ENCODE measurements around the gene CCSER1.
"Not testable (repeated sequence)": the region's sequence is repeated elsewhere in the genome, so short reads cannot be mapped to it uniquely, and the experiment has no call there.

The CCSER1 gene

DNA sequence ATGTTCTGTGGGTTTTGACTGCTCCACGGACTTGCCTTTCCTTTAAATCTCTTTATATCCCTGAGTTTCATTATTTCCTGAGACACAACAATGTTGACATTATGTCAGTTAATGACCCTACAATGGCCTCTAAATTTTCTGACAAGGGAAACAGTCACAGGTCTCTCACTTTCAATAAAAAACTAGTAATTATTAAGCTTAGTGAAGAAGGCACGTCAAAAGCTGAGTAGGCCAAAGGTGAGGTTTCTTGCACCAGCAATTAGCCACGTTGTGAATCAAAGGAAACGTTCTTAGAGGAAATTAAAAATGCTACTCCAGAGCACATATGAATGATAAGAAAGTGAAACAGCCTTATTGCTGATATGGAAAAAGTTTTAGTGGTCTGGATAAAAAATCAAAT lies 1246.4 kb downstream of the CCSER1 start:
- DNase-seq (ENCODE audit: low read depth): no peak

- DNase-seq (ENCODE audit: low read depth): not testable (repeated sequence)
Measured at GRCh38 chr4:91405431-91405830, 1278.2 kb downstream of the CCSER1 start.

DNA sequence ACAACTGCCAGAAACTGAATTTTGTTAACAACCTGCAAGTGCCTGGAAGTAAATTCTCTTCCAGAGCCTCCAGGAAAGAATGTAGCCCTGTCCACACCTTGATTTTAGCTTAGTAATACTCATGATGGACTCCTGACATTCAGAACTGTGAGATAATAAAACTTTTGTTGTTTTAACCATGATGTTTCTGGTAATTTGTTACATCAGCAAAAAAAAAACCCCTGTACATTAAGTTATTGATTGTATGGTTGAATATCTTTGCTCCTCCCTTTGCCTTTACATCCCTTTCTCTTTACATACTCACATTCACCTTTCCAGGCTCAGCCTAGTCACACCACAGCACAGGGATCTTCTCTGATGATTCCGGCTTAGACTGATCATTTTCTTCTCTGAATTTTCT lies 1294.8 kb downstream of the CCSER1 start:
- DNase-seq (ENCODE audit: low read depth): no peak

- DNase-seq (ENCODE audit: low read depth): no peak
Measured at GRCh38 chr4:91426725-91427124, 1299.5 kb downstream of the CCSER1 start.

DNA sequence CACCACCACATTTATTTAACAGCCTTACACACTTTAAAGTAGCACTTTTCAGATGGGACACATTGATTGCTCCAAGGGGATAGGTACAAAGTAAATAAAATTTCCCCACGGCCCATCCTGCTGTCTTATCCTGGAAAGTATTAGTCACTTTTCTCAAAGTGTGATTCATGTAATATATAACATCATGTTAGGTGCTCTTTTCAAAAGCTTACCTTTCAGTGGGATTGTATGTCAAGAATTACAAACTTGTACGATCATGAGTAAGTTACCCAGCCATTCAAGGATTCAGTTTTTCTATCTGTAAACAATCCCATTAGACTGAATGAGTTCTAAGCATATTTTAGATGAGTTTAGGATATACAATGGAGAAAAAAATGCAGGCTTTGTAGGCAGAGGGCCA lies 1300.0 kb downstream of the CCSER1 start:
- no peak for DNase-seq (ENCODE audit: low read depth)

- DNase-seq (ENCODE audit: low read depth): no peak
Measured at GRCh38 chr4:91434631-91435030, 1307.4 kb downstream of the CCSER1 start.

GRCh38 chr4:91436556-91436955 lies 1309.4 kb downstream of the CCSER1 start:
- DNase-seq (ENCODE audit: low read depth): no peak

DNA sequence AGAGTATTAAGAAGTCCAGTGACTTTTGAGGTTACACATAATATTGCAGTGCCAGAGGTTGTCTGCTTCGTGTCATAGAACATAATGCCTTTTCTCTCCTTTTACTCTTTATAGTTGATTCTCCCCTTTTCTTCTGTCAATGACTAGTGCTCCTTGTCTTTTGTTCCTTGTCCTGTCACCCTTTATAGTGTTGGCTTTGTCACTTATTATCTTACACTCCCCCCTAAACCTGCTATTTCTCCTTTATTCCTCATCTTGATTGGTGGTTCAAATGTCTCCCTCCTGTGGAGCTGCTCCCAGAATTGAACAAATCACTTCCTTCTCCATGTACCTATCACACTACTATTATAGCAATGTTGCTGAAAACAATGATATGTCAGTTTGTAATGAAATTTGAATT lies 1320.0 kb downstream of the CCSER1 start:
- DNase-seq (ENCODE audit: low read depth): no peak

- DNase-seq (ENCODE audit: low read depth): no peak
Measured at GRCh38 chr4:91448668-91449330, 1321.6 kb downstream of the CCSER1 start.

DNA sequence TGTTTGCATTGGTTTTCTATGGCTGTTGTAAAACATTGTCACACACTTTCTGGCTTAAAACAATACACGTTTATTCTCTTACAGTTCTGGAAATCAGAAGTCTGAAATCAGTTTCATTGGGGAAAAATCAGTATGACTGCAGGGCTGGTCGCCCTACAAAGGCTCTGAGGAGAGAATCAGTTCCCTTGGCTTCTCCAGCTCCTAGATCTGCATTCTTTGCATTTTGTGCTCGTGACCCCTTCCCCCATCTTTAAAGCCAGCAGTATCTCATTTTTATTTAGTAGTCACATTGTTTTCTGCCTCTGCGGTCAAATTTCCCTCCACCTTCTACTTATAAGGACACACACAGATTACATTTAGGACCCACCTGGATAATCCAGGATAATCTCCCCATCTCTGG lies 1326.9 kb downstream of the CCSER1 start:
- DNase-seq (ENCODE audit: low read depth): no peak

GRCh38 chr4:91462566-91462965 lies 1335.4 kb downstream of the CCSER1 start:
- DNase-seq (ENCODE audit: low read depth): not testable (repeated sequence)

DNA sequence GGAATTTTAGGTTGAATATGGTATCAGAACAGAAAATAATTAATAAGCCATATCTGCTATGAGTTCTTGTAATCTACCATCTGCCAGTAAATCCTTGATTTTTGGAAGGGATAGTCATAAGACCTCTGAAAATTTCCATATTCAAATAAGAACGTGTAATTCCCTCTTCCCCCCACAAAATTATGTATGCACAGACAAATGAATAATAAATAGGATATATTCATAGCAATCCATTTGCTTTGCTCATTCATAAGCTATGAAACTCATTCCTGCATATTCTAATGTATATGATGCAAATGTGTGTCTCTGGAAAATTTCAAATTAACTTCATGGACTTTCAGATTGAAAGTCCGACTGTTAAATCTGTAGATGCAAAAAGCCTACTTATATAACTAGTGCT lies 1343.5 kb downstream of the CCSER1 start:
- no peak for DNase-seq (ENCODE audit: low read depth)

DNA sequence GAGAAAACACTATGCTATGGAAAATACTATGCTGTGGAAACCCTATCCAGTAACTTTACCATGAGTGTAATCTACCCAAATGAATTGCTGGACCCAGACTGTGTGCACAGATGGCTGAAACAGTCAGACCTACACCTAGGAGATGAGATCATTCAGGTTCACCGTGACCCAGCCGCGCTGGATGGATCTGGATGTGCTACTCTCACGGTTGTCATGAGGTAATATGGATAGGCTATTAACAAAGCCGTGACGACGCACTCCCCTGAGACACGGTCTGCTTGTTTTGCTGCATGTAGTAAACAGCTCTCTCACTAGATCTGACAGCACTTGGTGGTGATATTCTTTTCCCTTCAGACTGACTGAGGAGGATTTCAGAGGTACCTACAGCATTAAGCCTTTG lies 1344.1 kb downstream of the CCSER1 start:
- no peak for DNase-seq (ENCODE audit: low read depth)

GRCh38 chr4:91472046-91472445 lies 1344.9 kb downstream of the CCSER1 start:
- no peak for DNase-seq (ENCODE audit: low read depth)

GRCh38 chr4:91485415-91485814 lies 1358.2 kb downstream of the CCSER1 start:
- no peak for DNase-seq (ENCODE audit: low read depth)

DNA sequence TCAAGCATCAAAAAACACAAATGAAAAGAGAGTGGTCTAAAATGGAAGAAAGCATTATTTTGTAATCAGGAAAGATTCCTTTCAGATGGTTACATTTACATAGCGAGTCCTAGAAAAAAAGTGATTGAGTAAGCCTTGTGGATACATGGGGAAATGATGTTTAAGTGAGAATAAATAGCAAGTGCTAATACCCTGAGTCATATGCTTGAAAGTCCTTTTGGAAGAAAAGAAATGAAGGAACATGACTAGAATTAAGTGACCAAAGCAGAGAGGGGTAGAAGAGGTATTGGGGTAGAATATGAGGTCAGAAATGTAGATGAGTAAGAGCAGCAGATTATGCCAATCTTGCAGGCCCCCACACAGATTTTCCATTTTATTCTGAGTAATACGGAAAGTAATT lies 1361.8 kb downstream of the CCSER1 start:
- no peak for DNase-seq (ENCODE audit: low read depth)

- no peak for DNase-seq (ENCODE audit: low read depth)
Measured at GRCh38 chr4:91497892-91498291, 1370.7 kb downstream of the CCSER1 start.

- DNase-seq (ENCODE audit: low read depth): no peak
Measured at GRCh38 chr4:91502365-91502764, 1375.2 kb downstream of the CCSER1 start.

DNA sequence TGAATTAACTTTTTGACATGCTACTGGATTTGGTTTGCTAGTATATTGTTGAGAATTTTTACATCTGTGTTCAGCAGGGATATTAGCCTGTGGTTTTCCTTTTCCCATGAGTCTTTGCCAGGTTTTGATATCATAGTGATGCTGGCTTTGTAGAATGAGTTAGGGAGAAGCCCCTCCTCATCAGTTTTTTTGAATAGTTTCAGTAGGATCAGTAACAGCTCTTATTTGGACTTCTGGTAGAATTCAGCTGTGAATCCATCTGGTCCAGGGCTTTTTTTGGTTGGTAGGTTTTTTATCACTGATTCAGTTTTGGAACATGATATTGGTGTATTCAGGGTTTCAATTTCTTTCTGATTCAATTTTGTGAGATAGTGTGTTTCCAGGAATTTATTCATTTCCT lies 1386.1 kb downstream of the CCSER1 start:
- no peak for DNase-seq (ENCODE audit: low read depth)

- DNase-seq (ENCODE audit: low read depth): no peak
Measured at GRCh38 chr4:91519155-91519554, 1392.0 kb downstream of the CCSER1 start.

- DNase-seq (ENCODE audit: low read depth): no peak
Measured at GRCh38 chr4:91525621-91526020, 1398.4 kb downstream of the CCSER1 start.

GRCh38 chr4:91527056-91527455 lies 1399.9 kb downstream of the CCSER1 start:
- DNase-seq (ENCODE audit: low read depth): no peak

DNA sequence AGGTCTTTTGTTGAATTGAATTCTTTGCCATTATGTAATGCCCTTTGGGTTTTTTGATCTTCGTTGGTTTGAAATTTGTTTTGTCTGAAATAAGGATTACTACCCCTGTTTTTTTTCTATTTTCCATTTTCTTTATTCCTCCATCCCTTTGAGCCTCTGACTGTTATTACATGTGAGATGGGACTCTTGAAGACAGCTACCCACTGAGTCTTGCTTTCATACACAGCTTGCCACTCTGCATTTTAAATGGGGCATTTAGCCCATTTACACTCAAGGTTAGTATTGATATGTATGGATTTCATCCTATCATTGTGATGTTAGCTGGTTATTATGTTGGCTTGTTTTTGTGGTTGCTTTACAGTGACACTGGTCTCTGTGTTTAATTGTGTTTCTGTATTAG lies 1440.4 kb downstream of the CCSER1 start:
- no peak for DNase-seq (ENCODE audit: low read depth)

DNA sequence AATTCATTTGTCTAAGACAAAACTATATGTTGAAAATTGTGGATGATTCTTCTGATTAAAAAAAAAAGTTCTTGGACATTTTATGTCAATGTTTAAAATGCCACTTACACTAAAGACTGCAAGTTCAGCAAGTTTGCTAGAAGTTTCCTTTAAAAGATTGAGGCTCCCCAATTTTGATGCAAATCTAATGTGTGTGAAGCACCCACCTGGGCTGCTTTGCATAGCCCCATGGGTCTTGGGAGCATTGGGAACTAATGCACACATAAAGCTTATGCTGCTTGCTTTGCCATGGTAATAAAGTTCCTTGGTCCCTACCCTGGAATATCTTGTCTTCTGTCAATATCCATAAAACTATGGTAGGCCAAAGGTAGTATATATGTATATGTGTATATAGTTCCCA lies 1450.7 kb downstream of the CCSER1 start:
- no peak for DNase-seq (ENCODE audit: low read depth)

DNA sequence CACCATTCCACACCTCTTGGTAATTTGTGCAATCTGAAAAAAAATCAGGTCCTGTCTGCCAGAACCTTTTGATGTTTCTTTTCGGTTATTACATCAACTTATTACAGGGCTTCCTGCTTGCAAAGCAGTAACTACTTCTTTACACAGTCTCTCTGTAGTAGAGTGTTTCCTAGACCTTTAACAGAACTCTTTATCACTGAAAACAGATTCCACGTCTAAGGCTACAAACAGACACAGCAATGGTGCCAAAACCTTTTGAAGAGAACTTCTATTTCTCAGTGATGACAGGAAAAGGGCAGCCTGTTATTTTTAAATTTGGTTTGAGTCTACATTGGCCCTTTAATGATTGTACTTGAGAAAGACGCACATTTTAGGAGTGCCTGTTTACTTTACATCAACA lies 1463.1 kb downstream of the CCSER1 start:
- no peak for DNase-seq (ENCODE audit: low read depth)

Data from EH (cell line).